ENCODE measurements around the gene SUN3.

DNA sequence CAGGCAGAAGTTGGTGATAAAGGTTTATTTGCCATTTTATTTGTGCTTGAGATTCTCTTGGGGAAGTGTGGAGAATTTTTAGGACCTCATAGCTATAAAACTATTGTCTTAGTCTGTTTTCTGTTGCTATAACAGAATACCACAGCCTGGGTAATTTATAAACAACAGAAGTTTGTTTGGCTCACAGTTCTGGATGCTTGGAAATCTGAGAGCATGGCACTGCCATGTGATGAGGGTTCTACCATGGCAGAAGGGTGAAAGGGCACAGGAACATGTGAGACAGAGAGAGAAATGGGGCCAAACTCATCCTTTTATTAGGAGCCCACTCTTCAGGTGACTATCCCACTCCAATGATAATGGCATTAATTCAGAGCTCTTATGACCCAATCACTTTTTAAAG lies 12.3 kb downstream of the SUN3 start:
- TF ChIP-seq RCOR1 (IDR thresholded peaks at IDR 0.05; ENCODE audit: low read depth, low read length) (no peak), BHLHE40 (IDR thresholded peaks at IDR 0.05; ENCODE audit: low read depth, low read length) (no peak), POLR2A (IDR thresholded peaks at IDR 0.05; ENCODE audit: low read length) (no peak), BCL3 (IDR thresholded peaks at IDR 0.05) (no peak), ZFP36 (IDR thresholded peaks at IDR 0.05; ENCODE audit: borderline replicate concordance, partially characterized antibody) (no peak), MAZ (IDR thresholded peaks at IDR 0.05; ENCODE audit: borderline replicate concordance, low read depth, low read length) (no peak), EP300 (IDR thresholded peaks at IDR 0.05) (no peak), NPAS2 (CRISPR knock-in tag; IDR thresholded peaks at IDR 0.05; ENCODE audit: borderline replicate concordance) (no peak)
- TF ChIP-seq, protein P1, sequence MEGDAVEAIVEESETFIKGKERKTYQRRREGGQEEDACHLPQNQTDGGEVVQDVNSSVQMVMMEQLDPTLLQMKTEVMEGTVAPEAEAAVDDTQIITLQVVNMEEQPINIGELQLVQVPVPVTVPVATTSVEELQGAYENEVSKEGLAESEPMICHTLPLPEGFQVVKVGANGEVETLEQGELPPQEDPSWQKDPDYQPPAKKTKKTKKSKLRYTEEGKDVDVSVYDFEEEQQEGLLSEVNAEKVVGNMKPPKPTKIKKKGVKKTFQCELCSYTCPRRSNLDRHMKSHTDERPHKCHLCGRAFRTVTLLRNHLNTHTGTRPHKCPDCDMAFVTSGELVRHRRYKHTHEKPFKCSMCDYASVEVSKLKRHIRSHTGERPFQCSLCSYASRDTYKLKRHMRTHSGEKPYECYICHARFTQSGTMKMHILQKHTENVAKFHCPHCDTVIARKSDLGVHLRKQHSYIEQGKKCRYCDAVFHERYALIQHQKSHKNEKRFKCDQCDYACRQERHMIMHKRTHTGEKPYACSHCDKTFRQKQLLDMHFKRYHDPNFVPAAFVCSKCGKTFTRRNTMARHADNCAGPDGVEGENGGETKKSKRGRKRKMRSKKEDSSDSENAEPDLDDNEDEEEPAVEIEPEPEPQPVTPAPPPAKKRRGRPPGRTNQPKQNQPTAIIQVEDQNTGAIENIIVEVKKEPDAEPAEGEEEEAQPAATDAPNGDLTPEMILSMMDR (IDR thresholded peaks at IDR 0.05) = no peak
- TF ChIP-seq, protein P2, sequence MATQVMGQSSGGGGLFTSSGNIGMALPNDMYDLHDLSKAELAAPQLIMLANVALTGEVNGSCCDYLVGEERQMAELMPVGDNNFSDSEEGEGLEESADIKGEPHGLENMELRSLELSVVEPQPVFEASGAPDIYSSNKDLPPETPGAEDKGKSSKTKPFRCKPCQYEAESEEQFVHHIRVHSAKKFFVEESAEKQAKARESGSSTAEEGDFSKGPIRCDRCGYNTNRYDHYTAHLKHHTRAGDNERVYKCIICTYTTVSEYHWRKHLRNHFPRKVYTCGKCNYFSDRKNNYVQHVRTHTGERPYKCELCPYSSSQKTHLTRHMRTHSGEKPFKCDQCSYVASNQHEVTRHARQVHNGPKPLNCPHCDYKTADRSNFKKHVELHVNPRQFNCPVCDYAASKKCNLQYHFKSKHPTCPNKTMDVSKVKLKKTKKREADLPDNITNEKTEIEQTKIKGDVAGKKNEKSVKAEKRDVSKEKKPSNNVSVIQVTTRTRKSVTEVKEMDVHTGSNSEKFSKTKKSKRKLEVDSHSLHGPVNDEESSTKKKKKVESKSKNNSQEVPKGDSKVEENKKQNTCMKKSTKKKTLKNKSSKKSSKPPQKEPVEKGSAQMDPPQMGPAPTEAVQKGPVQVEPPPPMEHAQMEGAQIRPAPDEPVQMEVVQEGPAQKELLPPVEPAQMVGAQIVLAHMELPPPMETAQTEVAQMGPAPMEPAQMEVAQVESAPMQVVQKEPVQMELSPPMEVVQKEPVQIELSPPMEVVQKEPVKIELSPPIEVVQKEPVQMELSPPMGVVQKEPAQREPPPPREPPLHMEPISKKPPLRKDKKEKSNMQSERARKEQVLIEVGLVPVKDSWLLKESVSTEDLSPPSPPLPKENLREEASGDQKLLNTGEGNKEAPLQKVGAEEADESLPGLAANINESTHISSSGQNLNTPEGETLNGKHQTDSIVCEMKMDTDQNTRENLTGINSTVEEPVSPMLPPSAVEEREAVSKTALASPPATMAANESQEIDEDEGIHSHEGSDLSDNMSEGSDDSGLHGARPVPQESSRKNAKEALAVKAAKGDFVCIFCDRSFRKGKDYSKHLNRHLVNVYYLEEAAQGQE (IDR thresholded peaks at IDR 0.05) = no peak

Measured in A549 (cell line).